ENCODE data around the gene CAMKV.
A peak's percentile ranks its signal among the peaks of the same experiment; 100 is the strongest.
"Not testable (repeated sequence)": the region's sequence is repeated elsewhere in the genome, so short reads cannot be mapped to it uniquely, and the experiment has no call there.

Gene CAMKV

DNA sequence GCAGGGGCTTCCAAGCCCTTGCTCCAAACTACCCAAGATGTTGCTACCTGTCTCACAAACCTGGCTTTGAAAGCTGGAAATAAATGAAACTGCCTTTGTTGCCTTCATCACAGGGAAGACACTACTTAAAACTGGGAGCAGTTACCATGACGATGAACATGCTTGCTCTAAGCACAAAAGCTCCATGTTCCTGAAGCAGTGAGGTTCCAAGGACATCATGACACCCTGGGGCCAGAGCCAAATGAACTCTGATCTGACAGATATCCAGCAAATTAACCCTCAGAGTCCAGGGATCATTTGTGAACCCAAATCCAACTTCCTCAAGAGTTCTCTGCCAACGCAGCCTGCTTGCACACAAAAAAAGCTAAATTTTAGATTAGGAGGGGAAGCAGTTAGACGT lies 24.0 kb downstream of the CAMKV start:
- DNase-seq = no peak

GRCh38 chr3:49844464-49845183 lies 25.1 kb downstream of the CAMKV start:
- DNase-seq = no peak

GRCh38 chr3:49842843-49843517 lies 26.7 kb downstream of the CAMKV start:
- DNase-seq = no peak

GRCh38 chr3:49841806-49842205 lies 27.9 kb downstream of the CAMKV start:
- DNase-seq = no peak

DNA sequence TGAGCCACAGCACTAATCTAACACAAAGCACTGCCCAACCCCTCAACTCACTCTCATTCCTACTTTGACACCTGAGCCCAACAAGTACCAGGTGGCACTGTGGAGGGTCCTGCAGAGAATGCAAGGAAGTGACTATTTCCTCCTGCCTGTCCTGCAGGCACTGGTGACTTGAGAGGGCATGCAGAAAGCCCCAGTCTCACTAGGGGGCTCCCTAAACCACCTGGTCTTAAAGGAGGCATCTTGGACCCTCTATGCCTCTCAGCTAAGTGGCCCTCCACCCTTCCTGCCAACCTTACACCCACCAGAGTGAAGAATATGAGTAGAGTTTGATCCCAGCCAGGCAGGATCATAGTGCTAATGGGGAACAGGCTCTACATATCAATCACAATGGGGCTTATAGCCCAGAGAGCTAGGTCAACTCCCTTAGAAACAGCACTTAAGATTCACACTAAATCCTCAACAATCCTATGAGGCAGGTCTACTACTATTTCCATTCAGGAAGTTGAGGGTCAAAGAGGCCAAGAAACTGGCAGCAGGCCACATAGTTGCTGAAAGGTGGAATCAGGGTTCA lies 28.5 kb downstream of the CAMKV start:
- DNase-seq = no peak

GRCh38 chr3:49840388-49840787 lies 29.3 kb downstream of the CAMKV start:
- DNase-seq = no peak

DNA sequence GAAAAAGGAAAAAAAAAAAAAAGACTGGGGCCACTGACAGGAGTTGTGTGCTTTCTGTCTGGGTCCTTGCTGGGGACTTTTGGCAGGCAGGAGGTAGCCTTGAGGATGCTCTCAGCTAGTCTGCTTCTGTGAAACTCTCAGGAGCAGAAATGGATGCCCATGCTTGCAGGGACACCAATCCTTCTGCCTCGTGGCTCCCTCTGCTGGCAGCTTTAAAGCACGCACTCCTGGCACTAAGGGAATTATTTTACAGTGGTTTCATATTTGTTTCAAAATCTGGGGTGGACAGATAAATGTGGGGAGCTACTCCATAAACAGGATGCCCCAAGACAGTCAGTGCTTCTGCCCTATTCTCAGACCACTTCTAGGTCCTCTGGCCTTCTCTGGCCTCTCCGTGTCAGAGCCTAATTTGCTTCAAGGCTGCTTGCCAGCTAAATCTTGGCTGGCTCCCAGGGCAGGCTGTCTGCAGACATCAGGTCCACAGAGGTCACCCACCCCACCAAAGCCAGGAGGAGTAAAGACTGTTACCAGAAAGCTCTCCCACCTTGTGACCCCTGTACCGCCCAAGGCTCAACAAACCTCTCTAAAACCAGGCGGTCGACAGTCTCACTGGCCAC lies 30.4 kb downstream of the CAMKV start:
- peak; percentile 80 to 84 for DNase-seq

GRCh38 chr3:49831341-49831740 lies 38.4 kb downstream of the CAMKV start:
- no peak for DNase-seq

- no peak for DNase-seq
Measured at GRCh38 chr3:49826016-49826415, 43.7 kb downstream of the CAMKV start.

DNA sequence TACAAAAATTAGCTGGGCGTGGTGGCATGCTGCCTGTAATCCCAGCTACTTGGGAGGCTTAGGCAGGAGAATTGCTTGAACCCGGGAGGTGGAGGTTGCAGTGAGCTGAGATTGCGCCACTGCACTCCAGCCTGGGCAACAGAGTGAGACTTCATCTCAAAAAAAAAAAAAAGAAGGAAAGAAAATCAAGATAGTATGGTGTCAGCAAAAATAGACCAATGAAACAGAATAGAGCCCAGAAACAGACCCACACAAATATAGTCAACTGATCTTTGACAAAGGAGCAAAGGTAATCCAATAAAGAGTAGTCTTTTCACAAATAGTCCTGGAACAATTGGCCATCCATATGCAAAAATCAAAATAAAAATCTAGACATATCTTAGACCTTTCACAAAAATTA lies 46.6 kb downstream of the CAMKV start:
- DNase-seq = not testable (repeated sequence)

DNA sequence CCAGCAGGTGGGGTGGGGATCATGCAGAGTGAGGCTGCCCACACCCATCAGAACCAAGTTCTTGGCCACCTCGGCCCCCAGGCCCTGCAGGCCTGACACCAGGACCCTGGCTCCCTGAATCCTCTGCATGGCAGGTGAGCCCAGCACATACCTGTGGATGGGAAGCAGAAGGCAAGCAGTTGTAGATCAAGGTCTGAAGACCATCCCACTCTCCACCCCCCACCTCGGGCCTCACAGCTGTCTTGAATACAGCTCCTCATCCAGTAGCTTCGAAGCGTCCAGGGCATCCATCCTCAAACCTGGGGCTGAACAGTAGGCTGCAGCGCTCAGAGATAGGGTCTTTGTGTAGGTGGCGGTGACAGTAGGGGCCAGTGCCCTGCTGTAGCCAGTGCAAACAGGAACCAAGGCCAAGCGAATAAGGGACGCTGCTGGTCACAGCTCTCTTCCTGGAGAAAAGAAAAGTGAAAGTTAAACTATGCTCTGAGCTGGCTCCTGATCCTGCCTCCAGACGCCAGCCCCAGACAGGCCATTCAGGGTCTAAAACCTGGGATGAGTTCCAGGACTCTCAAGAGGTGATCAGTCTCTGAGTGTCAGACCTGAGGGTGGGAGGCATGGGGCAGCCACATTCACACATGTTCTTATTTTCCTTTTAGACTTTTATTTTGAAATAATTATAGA lies 56.1 kb downstream of the CAMKV start, which contains the start of gene UBA7:
UBA7 (minus strand) TSS at position 457 of the 678 bp plus-strand sequence; CDS start at position 291, 166 bp downstream.
- DNase-seq = peak; percentile 77 to 80

DNA sequence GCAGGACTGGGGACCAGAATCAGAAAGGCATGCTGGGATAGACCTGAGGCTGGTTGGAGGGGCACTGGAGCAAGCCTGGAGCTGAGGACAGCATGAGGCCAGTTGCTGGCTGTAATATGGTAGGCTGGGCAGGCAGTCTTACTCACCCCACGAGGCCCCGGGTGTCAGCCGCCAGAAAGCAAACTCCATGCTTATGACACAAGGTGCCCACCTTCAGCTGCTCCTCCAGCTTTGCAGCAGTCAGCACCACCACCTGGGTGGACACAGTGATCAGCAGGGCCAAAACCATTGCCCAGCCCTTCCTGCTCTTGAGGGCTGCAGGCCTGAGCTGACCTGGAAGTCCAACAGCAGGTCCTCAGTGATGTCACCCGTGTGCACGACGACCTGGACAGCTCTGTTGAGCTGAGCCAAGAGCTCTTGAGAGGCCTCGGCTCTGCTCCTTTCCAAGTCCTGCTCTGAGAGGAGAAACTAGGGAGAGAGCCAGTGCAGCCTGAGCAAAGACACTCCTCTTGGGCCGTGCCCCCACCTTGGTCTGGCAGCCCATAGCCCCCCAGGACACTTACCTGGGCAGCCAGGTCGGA lies 56.7 kb downstream of the CAMKV start:
- no peak for DNase-seq

Measured in inflammatory macrophage (primary cell).